Testis (tissue), 2 donors: Measurements from ENCODE around the gene SPAG6.

Experiments used
- CTCF ChIP-seq, 3 experiments: fragments of 450-650 bp in 2 of 3; fragments of 200-600 bp in 1 of 3; sonication (generic) in 1 of 3; IDR thresholded peaks; one replicate each; pipeline ENCODE4 v1.5.1; 2016 to 2019; ENCODE audit warnings: antibody characterized with exemption in 3 of 3, mild to moderate bottlenecking in 2 of 3, moderate library complexity in 1 of 3
- POLR2A ChIP-seq: fragments of 450-650 bp; IDR thresholded peaks from one replicate; pipeline ENCODE4 v1.6.1; 2017; ENCODE audit warnings: antibody characterized with exemption, mild to moderate bottlenecking, moderate library complexity

- no peak for TF ChIP-seq CTCF (IDR thresholded peaks at IDR 0.05)
- TF ChIP-seq POLR2A, result no peak
Observed at GRCh38 chr10:22435650-22436049, 90.4 kb downstream of the SPAG6 start.
